Ovary (tissue), 3 donors: Measurements from ENCODE around the gene SCN4A.

Source experiments
- CTCF ChIP-seq, 3 donors: fragments of 450-650 bp in 2 of 3; fragments of 200-600 bp in 1 of 3; IDR thresholded peaks; one replicate each; pipeline versions ENCODE4 v1.5.1 to v1.8.0; 2016 to 2022; ENCODE audit warnings: antibody characterized with exemption in 3 of 3, mild to moderate bottlenecking in 1 of 3
- EP300 ChIP-seq: sonication (generic); formaldehyde crosslinking; IDR thresholded peaks from one replicate; pipeline ENCODE4 v1.6.1; 2017; ENCODE audit warnings: antibody characterized with exemption
- POLR2A ChIP-seq: fragments of 450-650 bp; IDR thresholded peaks from one replicate; pipeline ENCODE4 v1.6.1; 2017; ENCODE audit warnings: antibody characterized with exemption, mild to moderate bottlenecking, moderate library complexity
- donor health status: DM: no; HTN: no; CAD: no.

- TF ChIP-seq CTCF (IDR thresholded peaks at IDR 0.05) (no peak), EP300 (no peak), POLR2A (no peak)
Observed at GRCh38 chr17:63963123-63963522, 9.6 kb downstream of the SCN4A start.
